H1 (cell line): ENCODE results near the gene CTCF. TPM values are rescaled to one million over a fixed set of nuclear protein-coding genes. Genes with fewer than 3 reads are reported as not detected.

Experiments used
- polyA plus RNA-seq, 7 experiments: library from polyadenylated mRNA; depleted of rRNA in 3 of 7; stranded (reverse) in 5 of 7; unstranded in 2 of 7; fragments of >200 nt in 5 of 7; fragments of 200-250 nt in 2 of 7; gene quantifications; 1 replicate in 5 of 7; 2 replicates in 1 of 7; 4 replicates in 1 of 7; pipeline versions ENCODE4 v1.2.1 to v1.2.3, GENCODE V29; 2011 to 2013; ENCODE audit warnings: missing spikeins in 2 of 7, mixed read lengths in 2 of 7
- small RNA-seq: library from polyadenylated mRNA; stranded (forward); fragments of <200 nt; extraction: miRNeasy Mini kit (QIAGEN cat#:217004); gene quantifications from one replicate; pipeline ENCODE3, GENCODE V24; 2013; ENCODE audit not compliant: insufficient read depth
- total RNA-seq: library from RNA; stranded (reverse); fragmentation: NEBNext Ultra II Directional; extraction: Animal tissue kit (Norgen Biotek cat#: 25700); gene quantifications from 2 replicates; pipeline ENCODE4 v1.2.1, GENCODE V29; 2021

Gene CTCF
- total and polyA plus RNA-seq, 2 of the 8 experiments (the other 6 are each of a cell fraction or from before 2014, with no cell fraction given) = 32.4 to 66.0 TPM

Small RNA genes lying within 50 kb of the gene (small RNA-seq; reads per million reads assigned to genes)
- not detected for gene AC027682.3

Other genes with a start within 250 kb of the CTCF start
- gene KCTD19, start 235.8 kb upstream of the CTCF start, total RNA-seq = 0.06 and 0.63 TPM in 2 replicates
- gene KCTD19, start 235.8 kb upstream of the CTCF start, polyA plus RNA-seq (2011; rRNA removed) = 0.24 and 0.47 TPM in 2 replicates
- gene LRRC36, start 235.7 kb upstream of the CTCF start, total RNA-seq = 0.44 TPM in 1 of 2 replicates, not detected in the other
- gene LRRC36, start 235.7 kb upstream of the CTCF start, polyA plus RNA-seq (2011; rRNA removed) = 0.09 and 0.15 TPM in 2 replicates
- gene TPPP3, start 169.0 kb upstream of the CTCF start, total RNA-seq = 0.61 and 1.0 TPM in 2 replicates
- 0.77 and 1.3 TPM in 2 replicates for gene TPPP3, start 169.0 kb upstream of the CTCF start, polyA plus RNA-seq (2011; rRNA removed)
- gene ZDHHC1, start 146.0 kb upstream of the CTCF start, total RNA-seq = 3.1 and 3.5 TPM in 2 replicates
- 4.9 and 7.5 TPM in 2 replicates for gene ZDHHC1, start 146.0 kb upstream of the CTCF start, polyA plus RNA-seq (2011; rRNA removed)
- 25.9 and 28.7 TPM in 2 replicates for gene HSD11B2, start 131.4 kb upstream of the CTCF start, total RNA-seq
- gene HSD11B2, start 131.4 kb upstream of the CTCF start, polyA plus RNA-seq (2011; rRNA removed) = 32.9 and 41.9 TPM in 2 replicates
- 47.3 and 54.1 TPM in 2 replicates for gene ATP6V0D1, start 81.4 kb upstream of the CTCF start, total RNA-seq
- gene ATP6V0D1, start 81.4 kb upstream of the CTCF start, polyA plus RNA-seq (2011; rRNA removed) = 129 and 134 TPM in 2 replicates
- not detected in 2 replicates for gene AGRP, start 79.0 kb upstream of the CTCF start, total RNA-seq
- gene AGRP, start 79.0 kb upstream of the CTCF start, polyA plus RNA-seq (2011; rRNA removed) = not detected in 2 replicates
- 8.0 and 10.1 TPM in 2 replicates for gene RIPOR1, start 33.7 kb upstream of the CTCF start, total RNA-seq
- 2.7 and 4.4 TPM in 2 replicates for gene RIPOR1, start 33.7 kb upstream of the CTCF start, polyA plus RNA-seq (2011; rRNA removed)
- gene CARMIL2, start 82.6 kb downstream of the CTCF start, total RNA-seq = 34.5 and 36.7 TPM in 2 replicates
- 15.7 and 29.8 TPM in 2 replicates for gene CARMIL2, start 82.6 kb downstream of the CTCF start, polyA plus RNA-seq (2011; rRNA removed)
- 34.8 and 35.8 TPM in 2 replicates for gene ACD, start 97.7 kb downstream of the CTCF start, total RNA-seq
- gene ACD, start 97.7 kb downstream of the CTCF start, polyA plus RNA-seq (2011; rRNA removed) = 58.0 and 81.7 TPM in 2 replicates
- gene PARD6A, start 98.4 kb downstream of the CTCF start, total RNA-seq = 14.4 and 15.1 TPM in 2 replicates
- 21.8 and 28.6 TPM in 2 replicates for gene PARD6A, start 98.4 kb downstream of the CTCF start, polyA plus RNA-seq (2011; rRNA removed)
- gene ENKD1, start 104.2 kb downstream of the CTCF start, total RNA-seq = 9.6 and 12.9 TPM in 2 replicates
- gene ENKD1, start 104.2 kb downstream of the CTCF start, polyA plus RNA-seq (2011; rRNA removed) = 16.0 and 16.1 TPM in 2 replicates
- 2.0 and 2.3 TPM in 2 replicates for gene C16orf86, start 104.3 kb downstream of the CTCF start, total RNA-seq
- gene C16orf86, start 104.3 kb downstream of the CTCF start, polyA plus RNA-seq (2011; rRNA removed) = 1.4 and 2.4 TPM in 2 replicates
- 33.2 and 35.4 TPM in 2 replicates for gene GFOD2, start 156.8 kb downstream of the CTCF start, total RNA-seq
- 21.4 and 24.5 TPM in 2 replicates for gene GFOD2, start 156.8 kb downstream of the CTCF start, polyA plus RNA-seq (2011; rRNA removed)
- gene RANBP10, start 244.0 kb downstream of the CTCF start, total RNA-seq = 13.8 and 16.8 TPM in 2 replicates
- gene RANBP10, start 244.0 kb downstream of the CTCF start, polyA plus RNA-seq (2011; rRNA removed) = 14.2 and 16.3 TPM in 2 replicates
- 0.37 and 1.3 TPM in 2 replicates for gene TSNAXIP1, start 244.4 kb downstream of the CTCF start, total RNA-seq
- gene TSNAXIP1, start 244.4 kb downstream of the CTCF start, polyA plus RNA-seq (2011; rRNA removed) = 0.39 and 0.94 TPM in 2 replicates